ENCODE measurements around the gene SHC4.
"Not testable (repeated sequence)": the region's sequence is repeated elsewhere in the genome, so short reads cannot be mapped to it uniquely, and the experiment has no call there.

SHC4 gene

DNA sequence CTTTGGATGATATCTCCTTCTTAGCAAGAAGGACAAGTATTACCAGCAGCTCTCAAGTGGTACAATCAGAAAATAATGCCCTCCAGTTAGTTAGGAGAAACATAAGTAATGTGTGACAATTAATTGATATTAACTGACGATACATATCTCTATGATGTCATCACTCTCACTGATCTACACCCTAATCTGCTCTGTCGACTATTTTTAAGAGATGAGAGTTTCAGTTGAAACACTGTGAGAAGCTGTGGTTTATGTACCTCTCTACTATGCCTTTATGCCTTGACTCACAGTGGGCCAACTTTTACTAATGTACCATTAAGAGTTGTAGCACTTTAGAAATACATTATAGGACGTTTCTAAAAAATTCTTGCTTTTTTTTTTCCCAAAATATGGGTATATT is 161.5 kb downstream of the SHC4 start:
- H3K4me1 ChIP-seq (ENCODE audit: insufficient read depth, low read length): no peaks in the 10 kb centered on the region
- no peak overlapping the region for H3K4me3 ChIP-seq (ENCODE audit: low read length)
- no peaks in the 10 kb centered on the region for H3K9me3 ChIP-seq (ENCODE audit: low read length)
- peaks cover 5% of the 10 kb centered on the region for H3K36me3 ChIP-seq (ENCODE audit: insufficient read depth, low read length)
- no peak overlapping the region for H2AFZ ChIP-seq (ENCODE audit: low read depth, low read length)
- H3K27me3 ChIP-seq (ENCODE audit: insufficient read depth, low read length): no peaks in the 10 kb centered on the region

DNA sequence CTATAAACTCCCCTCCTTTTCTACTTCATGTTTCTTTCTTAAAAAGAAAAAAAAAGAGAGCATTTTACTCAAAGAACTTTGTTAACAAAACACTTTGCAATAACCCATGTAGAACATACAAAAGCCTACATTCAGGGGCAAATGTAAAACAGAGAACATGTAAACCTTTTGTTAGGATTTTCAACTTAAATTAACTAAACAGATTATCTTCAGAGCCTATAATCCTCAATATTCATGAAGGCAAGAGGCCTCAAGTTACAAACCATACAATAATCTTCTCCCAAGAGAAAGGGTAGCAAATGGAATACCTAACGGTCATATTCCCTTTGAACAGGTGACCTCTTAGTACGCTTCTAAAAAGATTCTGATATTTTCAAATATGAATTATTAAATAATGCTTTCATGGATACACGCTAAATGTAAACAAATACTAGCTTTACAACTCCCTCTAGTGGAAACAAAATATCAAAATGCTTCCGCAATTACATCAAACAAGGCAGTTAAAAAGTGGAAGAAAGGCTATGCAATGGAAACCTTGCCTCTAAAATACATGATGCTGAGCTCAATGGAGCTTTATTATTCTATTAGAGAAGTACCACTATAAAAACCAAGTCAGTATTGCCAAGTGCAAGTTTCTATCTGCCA is 162.8 kb downstream of the SHC4 start:
- no peak overlapping the region for H3K4me3 ChIP-seq (ENCODE audit: low read length)
- H2AFZ ChIP-seq (ENCODE audit: low read depth, low read length): no peak overlapping the region

GRCh38 chr15:48800245-48800644 is 163.5 kb downstream of the SHC4 start:
- no peaks in the 10 kb centered on the region for H3K9me3 ChIP-seq (ENCODE audit: low read length)
- H3K4me1 ChIP-seq (ENCODE audit: insufficient read depth, low read length): no peaks in the 10 kb centered on the region
- no peaks in the 10 kb centered on the region for H3K27me3 ChIP-seq (ENCODE audit: insufficient read depth, low read length)
- no peak overlapping the region for H2AFZ ChIP-seq (ENCODE audit: low read depth, low read length)
- H3K36me3 ChIP-seq (ENCODE audit: insufficient read depth, low read length): peaks cover 18% of the 10 kb centered on the region
- no peak overlapping the region for H3K4me3 ChIP-seq (ENCODE audit: low read length)

More for the DNA sequence above, 162.8 kb downstream of the SHC4 start:
- Histone ChIP-seq H3K36me3 (ENCODE audit: insufficient read depth, low read length) (peaks cover 15% of the 10 kb centered on the region), H3K4me1 (ENCODE audit: insufficient read depth, low read length) (no peaks in the 10 kb centered on the region), H3K9me3 (ENCODE audit: low read length) (no peaks in the 10 kb centered on the region), H3K27me3 (ENCODE audit: insufficient read depth, low read length) (no peaks in the 10 kb centered on the region)

DNA sequence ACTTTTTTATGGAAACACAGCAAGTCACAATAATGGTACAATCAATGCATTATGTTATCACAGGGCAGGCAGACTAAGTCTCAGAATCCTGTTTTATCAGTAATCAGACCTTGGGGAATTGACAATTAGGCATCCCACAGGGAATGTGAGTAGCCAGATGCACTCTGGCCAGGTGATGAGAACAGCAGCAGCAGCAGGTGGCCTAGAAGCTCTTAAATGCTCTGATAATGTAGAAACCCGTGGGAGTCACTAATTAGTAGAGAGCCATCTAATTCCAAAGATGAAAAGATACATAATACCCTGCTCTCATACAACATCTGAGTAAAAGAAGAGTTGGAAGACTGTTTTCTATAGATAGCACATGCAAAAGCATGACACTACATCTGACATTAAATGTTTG is 165.4 kb downstream of the SHC4 start:
- peaks cover 17% of the 10 kb centered on the region for H3K36me3 ChIP-seq (ENCODE audit: insufficient read depth, low read length)
- no peaks in the 10 kb centered on the region for H3K9me3 ChIP-seq (ENCODE audit: low read length)
- no peak overlapping the region for H2AFZ ChIP-seq (ENCODE audit: low read depth, low read length)
- H3K4me1 ChIP-seq (ENCODE audit: insufficient read depth, low read length): no peaks in the 10 kb centered on the region
- H3K4me3 ChIP-seq (ENCODE audit: low read length): no peak overlapping the region
- no peaks in the 10 kb centered on the region for H3K27me3 ChIP-seq (ENCODE audit: insufficient read depth, low read length)

GRCh38 chr15:48796930-48797329 is 166.8 kb downstream of the SHC4 start:
- peaks cover 27% of the 10 kb centered on the region for H3K36me3 ChIP-seq (ENCODE audit: insufficient read depth, low read length)

DNA sequence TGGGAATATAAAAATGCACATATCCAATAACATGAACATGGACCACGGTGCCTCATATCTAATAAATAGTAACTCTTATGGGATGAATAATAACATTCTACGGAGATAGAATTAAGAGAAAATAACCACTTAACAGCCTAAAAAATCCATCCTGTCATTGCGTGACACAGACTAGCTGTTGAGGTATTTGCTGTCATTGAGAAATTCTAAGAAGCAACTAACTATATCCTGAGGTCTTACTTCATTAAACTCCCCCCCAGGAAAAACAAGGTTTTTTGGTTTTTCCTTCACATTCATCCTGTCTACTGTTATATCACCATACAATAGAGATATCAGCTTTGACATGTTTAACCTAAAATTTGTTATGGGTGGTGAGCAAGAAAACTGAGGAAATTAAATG is 167.2 kb downstream of the SHC4 start:
- no peak overlapping the region for H2AFZ ChIP-seq (ENCODE audit: low read depth, low read length)
- H3K4me3 ChIP-seq (ENCODE audit: low read length): no peak overlapping the region
- H3K27me3 ChIP-seq (ENCODE audit: insufficient read depth, low read length): no peaks in the 10 kb centered on the region
- peaks cover 27% of the 10 kb centered on the region for H3K36me3 ChIP-seq (ENCODE audit: insufficient read depth, low read length)
- no peaks in the 10 kb centered on the region for H3K4me1 ChIP-seq (ENCODE audit: insufficient read depth, low read length)
- no peaks in the 10 kb centered on the region for H3K9me3 ChIP-seq (ENCODE audit: low read length)

More at GRCh38 chr15:48796930-48797329, 166.8 kb downstream of the SHC4 start:
- Histone ChIP-seq H3K27me3 (ENCODE audit: insufficient read depth, low read length) (no peaks in the 10 kb centered on the region), H2AFZ (ENCODE audit: low read depth, low read length) (no peak overlapping the region), H3K4me3 (ENCODE audit: low read length) (no peak overlapping the region), H3K4me1 (ENCODE audit: insufficient read depth, low read length) (no peaks in the 10 kb centered on the region), H3K9me3 (ENCODE audit: low read length) (no peaks in the 10 kb centered on the region)

- H2AFZ ChIP-seq (ENCODE audit: low read depth, low read length): no peak overlapping the region
- no peaks in the 10 kb centered on the region for H3K9me3 ChIP-seq (ENCODE audit: low read length)
- peaks cover 27% of the 10 kb centered on the region for H3K36me3 ChIP-seq (ENCODE audit: insufficient read depth, low read length)
- no peak overlapping the region for H3K4me3 ChIP-seq (ENCODE audit: low read length)
- H3K4me1 ChIP-seq (ENCODE audit: insufficient read depth, low read length): no peaks in the 10 kb centered on the region
- H3K27me3 ChIP-seq (ENCODE audit: insufficient read depth, low read length): no peaks in the 10 kb centered on the region
These were observed 167.8 kb downstream of the SHC4 start for GRCh38 chr15:48795901-48796300.

GRCh38 chr15:48794697-48795134 is 169.0 kb downstream of the SHC4 start:
- Histone ChIP-seq H3K36me3 (ENCODE audit: insufficient read depth, low read length) (peaks cover 37% of the 10 kb centered on the region), H3K9me3 (ENCODE audit: low read length) (peaks cover 2% of the 10 kb centered on the region), H3K27me3 (ENCODE audit: insufficient read depth, low read length) (no peaks in the 10 kb centered on the region), H3K4me1 (ENCODE audit: insufficient read depth, low read length) (no peaks in the 10 kb centered on the region), H2AFZ (ENCODE audit: low read depth, low read length) (no peak overlapping the region), H3K4me3 (ENCODE audit: low read length) (no peak overlapping the region)

DNA sequence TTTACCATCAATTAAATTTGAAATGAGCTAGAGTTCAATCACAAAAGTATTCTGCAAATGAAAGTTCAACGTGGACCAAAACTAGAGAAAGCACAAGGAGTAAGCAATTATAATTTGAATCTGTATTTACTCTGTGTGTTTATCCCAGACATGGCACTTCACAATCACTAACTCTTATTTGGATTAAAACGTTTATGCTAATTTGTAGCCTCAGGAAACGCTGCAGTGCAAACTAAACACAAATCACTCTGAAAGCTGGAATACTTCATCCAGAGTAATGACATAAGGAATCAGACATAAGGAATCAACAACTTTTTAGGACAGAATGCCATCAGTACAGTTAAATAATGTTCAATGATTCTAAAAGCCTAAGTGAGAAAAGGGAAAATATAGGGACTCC is 171.3 kb downstream of the SHC4 start:
- H3K27me3 ChIP-seq (ENCODE audit: insufficient read depth, low read length): no peaks in the 10 kb centered on the region
- peaks cover 2% of the 10 kb centered on the region for H3K9me3 ChIP-seq (ENCODE audit: low read length)
- H2AFZ ChIP-seq (ENCODE audit: low read depth, low read length): no peak overlapping the region
- H3K4me3 ChIP-seq (ENCODE audit: low read length): no peak overlapping the region
- H3K4me1 ChIP-seq (ENCODE audit: insufficient read depth, low read length): no peaks in the 10 kb centered on the region
- peaks cover 47% of the 10 kb centered on the region for H3K36me3 ChIP-seq (ENCODE audit: insufficient read depth, low read length)

GRCh38 chr15:48790466-48791115 is 173.1 kb downstream of the SHC4 start:
- not testable (repeated sequence) for H3K4me1 ChIP-seq (ENCODE audit: insufficient read depth, low read length); H3K4me3 ChIP-seq (ENCODE audit: low read length); H3K9me3 ChIP-seq (ENCODE audit: low read length); H2AFZ ChIP-seq (ENCODE audit: low read depth, low read length); H3K27me3 ChIP-seq (ENCODE audit: insufficient read depth, low read length)
- H3K36me3 ChIP-seq (ENCODE audit: insufficient read depth, low read length): peaks cover 37% of the 10 kb centered on the region

DNA sequence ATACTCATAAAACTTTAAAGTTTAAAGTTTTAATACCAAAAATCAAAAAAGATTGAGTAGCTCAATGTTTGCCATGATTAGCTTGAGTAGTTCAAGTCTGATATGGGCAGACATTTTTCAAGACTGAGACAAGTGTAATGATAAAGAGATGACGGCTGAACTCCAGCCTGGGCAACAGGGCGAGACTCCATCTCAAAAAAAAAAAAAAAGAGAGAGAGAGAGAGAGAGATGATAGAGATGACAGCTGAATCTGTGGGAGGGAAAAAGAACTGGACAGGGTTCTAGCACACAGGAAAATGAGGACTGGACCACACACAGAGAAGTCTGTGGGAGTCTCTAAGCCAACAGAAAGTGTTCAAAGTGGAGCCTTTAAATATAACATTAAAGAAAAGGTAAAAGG is 178.0 kb downstream of the SHC4 start:
- no peak overlapping the region for H2AFZ ChIP-seq (ENCODE audit: low read depth, low read length)
- H3K4me3 ChIP-seq (ENCODE audit: low read length): no peak overlapping the region
- peaks cover 2% of the 10 kb centered on the region for H3K9me3 ChIP-seq (ENCODE audit: low read length)
- H3K36me3 ChIP-seq (ENCODE audit: insufficient read depth, low read length): peaks cover 43% of the 10 kb centered on the region
- H3K4me1 ChIP-seq (ENCODE audit: insufficient read depth, low read length): no peaks in the 10 kb centered on the region
- no peaks in the 10 kb centered on the region for H3K27me3 ChIP-seq (ENCODE audit: insufficient read depth, low read length)

DNA sequence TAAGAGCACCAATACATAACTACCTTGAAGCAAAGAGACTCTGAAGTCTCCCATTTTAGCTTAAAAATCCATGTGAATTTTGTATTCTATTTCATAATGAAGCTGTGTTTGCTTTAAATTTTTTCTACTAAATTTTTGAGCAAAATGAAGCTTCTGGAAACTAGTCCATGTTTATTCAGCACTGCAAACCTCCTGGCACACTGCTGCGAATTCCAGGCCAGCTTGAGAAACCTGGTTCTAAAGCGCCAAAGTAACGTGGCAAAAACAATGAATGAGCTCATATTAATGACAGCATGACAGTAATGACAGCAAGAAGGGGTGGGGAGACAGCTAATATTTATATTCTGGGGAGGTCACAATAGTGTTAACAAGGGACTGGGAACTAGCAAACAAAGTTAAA is 178.5 kb downstream of the SHC4 start:
- Histone ChIP-seq H3K9me3 (ENCODE audit: low read length) (peaks cover under 1% of the 10 kb centered on the region), H3K4me3 (ENCODE audit: low read length) (no peak overlapping the region), H2AFZ (ENCODE audit: low read depth, low read length) (no peak overlapping the region), H3K4me1 (ENCODE audit: insufficient read depth, low read length) (no peaks in the 10 kb centered on the region), H3K27me3 (ENCODE audit: insufficient read depth, low read length) (no peaks in the 10 kb centered on the region), H3K36me3 (ENCODE audit: insufficient read depth, low read length) (peaks cover 43% of the 10 kb centered on the region)

- no peaks in the 10 kb centered on the region for H3K27me3 ChIP-seq (ENCODE audit: insufficient read depth, low read length)
- no peaks in the 10 kb centered on the region for H3K9me3 ChIP-seq (ENCODE audit: low read length)
- H2AFZ ChIP-seq (ENCODE audit: low read depth, low read length): no peak overlapping the region
- H3K4me3 ChIP-seq (ENCODE audit: low read length): no peak overlapping the region
- no peaks in the 10 kb centered on the region for H3K4me1 ChIP-seq (ENCODE audit: insufficient read depth, low read length)
- peaks cover 44% of the 10 kb centered on the region for H3K36me3 ChIP-seq (ENCODE audit: insufficient read depth, low read length)
These were observed 179.0 kb downstream of the SHC4 start for GRCh38 chr15:48784756-48785155.

DNA sequence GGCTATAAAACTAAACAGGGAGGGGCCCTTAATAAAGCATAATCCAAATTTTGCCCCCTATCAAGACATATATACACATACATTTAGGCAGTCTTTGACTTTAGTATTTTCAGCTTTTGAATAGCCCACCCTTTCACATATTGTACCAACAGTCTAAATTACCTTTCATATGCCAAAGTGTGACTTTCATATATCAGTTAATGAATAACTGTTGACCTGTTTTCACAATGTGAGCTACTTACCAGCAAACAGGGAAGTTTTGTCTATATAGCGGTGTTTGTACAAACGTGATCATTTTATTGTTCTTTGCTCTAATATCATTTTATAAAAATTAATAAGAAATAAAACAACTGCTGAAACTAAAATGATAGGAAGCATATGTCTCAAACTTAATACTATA is 180.8 kb downstream of the SHC4 start:
- peaks cover 38% of the 10 kb centered on the region for H3K36me3 ChIP-seq (ENCODE audit: insufficient read depth, low read length)
- no peaks in the 10 kb centered on the region for H3K27me3 ChIP-seq (ENCODE audit: insufficient read depth, low read length)
- no peaks in the 10 kb centered on the region for H3K9me3 ChIP-seq (ENCODE audit: low read length)
- no peak overlapping the region for H3K4me3 ChIP-seq (ENCODE audit: low read length)
- no peak overlapping the region for H2AFZ ChIP-seq (ENCODE audit: low read depth, low read length)
- no peaks in the 10 kb centered on the region for H3K4me1 ChIP-seq (ENCODE audit: insufficient read depth, low read length)
